Myocyte (in vitro differentiated cells): Measurements from ENCODE around the gene NF1. TPM values are rescaled to one million over a fixed set of nuclear protein-coding genes. Genes with fewer than 3 reads are reported as not detected.
"Not testable (repeated sequence)": the region's sequence is repeated elsewhere in the genome, so short reads cannot be mapped to it uniquely, and the experiment has no call there.

Source experiments
- DNase-seq: peaks from one replicate; pipeline ENCODE4 v3.0.0-alpha.2; 2012; ENCODE audit warnings: low read depth
- total RNA-seq: library from RNA; depleted of rRNA; stranded (reverse); fragments of >200 nt; gene quantifications from 2 replicates; pipeline ENCODE4 v1.2.3, GENCODE V29; 2014

Gene NF1
- total RNA-seq, 1 donor from 2014 or later = 31.8 TPM

- no peak for DNase-seq
Measured at GRCh38 chr17:31251105-31251969, 156.6 kb downstream of the NF1 start.

DNA sequence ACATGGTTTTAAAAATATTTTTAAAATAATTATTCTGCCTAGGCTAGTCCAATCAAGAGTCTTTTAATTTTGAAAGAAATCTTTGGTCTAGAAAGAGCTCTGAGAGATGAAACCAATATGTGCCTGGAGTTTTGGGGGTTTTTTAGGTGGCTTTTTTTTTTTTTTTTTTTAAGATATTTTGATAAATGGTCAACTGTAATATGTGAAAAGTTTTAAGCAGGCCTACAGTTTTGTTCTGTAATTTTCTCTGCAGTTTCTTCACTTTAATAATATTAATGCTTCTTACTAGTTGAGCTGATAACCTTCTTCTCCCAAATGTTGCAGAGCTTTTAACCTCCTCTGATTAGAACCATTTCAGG lies 157.2 kb downstream of the NF1 start:
- no peak for DNase-seq

DNA sequence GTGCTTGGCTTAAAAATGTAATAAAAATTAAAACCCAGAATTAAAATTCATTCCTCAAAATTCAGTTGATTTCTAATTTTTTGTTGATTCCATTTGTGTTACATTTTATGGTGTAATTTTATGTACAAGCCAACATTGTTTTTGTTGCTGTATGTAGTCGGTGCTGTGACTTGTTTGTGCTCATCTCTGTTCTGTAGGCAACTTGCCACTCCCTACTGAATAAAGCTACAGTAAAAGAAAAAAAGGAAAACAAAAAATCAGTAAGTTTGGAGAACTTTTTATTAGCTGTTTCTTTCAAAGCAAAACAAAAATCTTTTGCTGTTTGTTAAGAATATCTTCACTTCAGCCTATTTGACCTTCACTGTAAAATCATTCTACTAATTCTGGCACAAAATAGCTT lies 158.0 kb downstream of the NF1 start:
- no peak for DNase-seq

- DNase-seq = no peak
Measured at GRCh38 chr17:31254654-31255053, 159.9 kb downstream of the NF1 start.

GRCh38 chr17:31256936-31257335 lies 162.2 kb downstream of the NF1 start:
- no peak for DNase-seq

DNA sequence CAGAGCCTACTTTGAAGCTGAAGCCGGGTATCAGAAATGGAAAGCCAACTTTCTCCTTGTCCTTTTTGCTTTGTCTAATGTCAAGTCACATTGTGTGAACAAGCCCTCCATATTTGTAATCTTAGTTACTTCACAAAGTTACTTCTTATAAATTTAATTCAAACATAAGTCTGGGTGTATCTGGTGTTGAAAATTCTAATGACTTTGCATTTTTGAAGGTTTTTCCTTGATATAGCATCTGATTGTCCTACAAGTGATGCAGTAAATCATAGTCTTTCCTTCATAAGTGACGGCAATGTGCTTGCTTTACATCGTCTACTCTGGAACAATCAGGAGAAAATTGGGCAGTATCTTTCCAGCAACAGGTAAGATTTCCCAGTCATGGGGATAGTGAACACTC lies 165.4 kb downstream of the NF1 start:
- no peak for DNase-seq

DNA sequence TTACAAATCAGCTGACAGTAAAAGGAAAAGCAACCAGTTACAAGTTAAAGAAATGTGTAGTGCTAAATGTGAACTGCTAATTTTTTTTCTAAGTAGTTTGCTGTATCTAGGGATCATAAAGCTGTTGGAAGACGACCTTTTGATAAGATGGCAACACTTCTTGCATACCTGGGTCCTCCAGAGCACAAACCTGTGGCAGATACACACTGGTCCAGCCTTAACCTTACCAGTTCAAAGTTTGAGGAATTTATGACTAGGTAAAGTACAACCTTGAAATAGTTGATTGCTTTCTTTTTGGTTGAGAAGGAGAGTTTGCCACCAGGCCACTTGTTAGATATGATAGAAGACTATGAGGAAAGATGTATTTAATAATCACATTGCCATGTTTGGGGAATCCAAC lies 166.8 kb downstream of the NF1 start:
- DNase-seq = no peak

GRCh38 chr17:31262923-31263322 lies 168.1 kb downstream of the NF1 start:
- not testable (repeated sequence) for DNase-seq

DNA sequence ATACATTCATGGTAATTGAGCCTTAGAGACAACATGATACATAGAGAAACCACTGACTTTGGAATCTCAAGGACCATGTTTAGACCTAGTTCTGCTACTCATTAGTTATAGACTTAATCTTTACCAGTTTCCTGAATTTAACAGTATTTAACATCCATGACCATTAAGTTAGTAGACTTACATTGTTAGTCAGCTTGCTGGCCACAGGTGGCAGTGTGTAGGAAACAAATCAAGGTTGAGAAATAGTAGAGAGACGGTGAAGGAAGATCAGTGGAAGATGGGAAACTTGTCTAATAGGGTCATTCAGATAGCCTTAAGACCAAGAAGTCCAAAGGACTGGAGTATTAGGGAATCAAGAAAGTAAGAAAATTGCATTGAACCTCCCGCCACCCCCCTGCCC lies 171.3 kb downstream of the NF1 start:
- no peak for DNase-seq

GRCh38 chr17:31269036-31269577 lies 174.3 kb downstream of the NF1 start:
- no peak for DNase-seq

DNA sequence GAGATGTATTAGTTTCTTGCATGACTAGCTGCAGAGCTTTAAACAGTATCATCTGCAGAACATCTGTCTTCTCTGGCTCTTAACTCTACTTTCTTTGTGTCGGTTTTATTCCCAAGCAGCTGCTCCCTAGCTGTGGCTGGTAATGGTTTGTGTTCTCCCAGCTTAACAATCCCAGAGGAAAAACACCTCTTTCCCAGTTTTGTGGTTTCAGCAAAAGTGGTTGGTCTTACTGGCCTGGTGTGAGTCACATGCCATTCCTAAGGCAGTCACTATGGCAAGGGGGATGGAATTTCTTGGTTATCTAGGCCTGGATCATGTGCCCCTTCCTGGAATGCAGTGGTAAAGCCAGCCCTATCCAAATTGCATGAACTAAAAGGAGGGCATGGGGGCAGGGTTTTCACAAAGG lies 174.8 kb downstream of the NF1 start:
- DNase-seq = peak; percentile 100

DNA sequence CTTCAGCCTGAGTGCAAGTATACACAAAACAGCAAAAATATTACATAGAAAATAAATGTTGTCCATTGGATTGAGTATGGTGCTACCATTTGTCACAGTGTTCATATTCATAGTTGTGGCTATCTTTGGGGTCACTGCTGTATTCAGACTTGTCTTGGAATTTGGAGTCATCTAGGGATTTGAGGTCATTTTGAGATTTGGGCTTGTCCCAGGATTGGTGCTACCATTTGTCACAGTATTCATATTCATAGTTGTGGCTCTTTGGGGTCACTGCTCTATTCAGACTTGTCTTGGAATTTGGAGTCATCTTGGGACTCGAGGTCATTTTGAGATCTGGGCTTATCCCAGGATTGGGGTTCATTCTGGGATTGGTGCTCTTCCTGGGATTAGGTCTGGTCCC lies 177.5 kb downstream of the NF1 start:
- peak; percentile 82 for DNase-seq

- DNase-seq = no peak
Measured at GRCh38 chr17:31272803-31273202, 178.0 kb downstream of the NF1 start.

GRCh38 chr17:31273516-31273915 lies 178.7 kb downstream of the NF1 start:
- no peak for DNase-seq

- no peak for DNase-seq
Measured at GRCh38 chr17:31274252-31274651, 179.5 kb downstream of the NF1 start.

- DNase-seq = no peak
Measured at GRCh38 chr17:31275116-31275515, 180.3 kb downstream of the NF1 start.

GRCh38 chr17:31279401-31279800 lies 184.6 kb downstream of the NF1 start:
- no peak for DNase-seq

DNA sequence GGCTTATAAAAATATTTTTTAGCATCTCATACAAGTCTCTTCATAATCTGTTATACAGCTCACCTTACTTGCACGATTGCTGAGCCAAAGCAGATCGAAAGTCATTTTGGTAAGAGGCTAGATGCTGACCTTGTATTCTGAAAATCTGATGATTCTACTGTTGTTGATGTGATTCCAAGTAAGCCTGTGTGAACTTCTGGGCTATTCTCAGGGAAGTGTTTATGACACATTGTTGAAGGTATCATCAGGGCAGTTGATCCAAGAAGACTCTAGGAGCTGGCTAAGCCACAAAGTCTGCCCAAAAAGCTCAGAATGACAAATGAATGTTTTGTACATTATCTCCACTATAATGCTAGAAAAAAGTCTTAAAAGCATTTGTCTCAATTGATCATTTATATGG lies 186.3 kb downstream of the NF1 start:
- no peak for DNase-seq

- DNase-seq = no peak
Measured at GRCh38 chr17:31283841-31284240, 189.1 kb downstream of the NF1 start.

DNA sequence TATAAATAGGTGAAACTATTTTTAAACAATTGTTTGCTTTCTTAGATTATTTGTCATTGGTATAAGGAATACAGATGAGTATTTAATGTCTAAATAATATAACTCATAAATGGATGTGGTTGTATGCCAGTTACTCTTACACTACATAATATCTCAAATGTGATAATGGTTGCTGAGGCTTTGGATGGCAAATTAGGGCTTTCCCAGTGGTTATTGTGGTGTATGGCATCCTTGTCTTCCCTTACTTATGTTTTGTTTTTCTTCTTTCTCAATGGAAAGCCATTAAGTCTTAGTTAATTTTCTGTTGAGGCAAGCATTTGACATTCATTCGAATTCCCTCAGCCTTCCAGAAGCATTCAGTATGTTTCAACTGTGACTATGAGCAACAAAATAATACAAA lies 191.8 kb downstream of the NF1 start:
- no peak for DNase-seq

DNA sequence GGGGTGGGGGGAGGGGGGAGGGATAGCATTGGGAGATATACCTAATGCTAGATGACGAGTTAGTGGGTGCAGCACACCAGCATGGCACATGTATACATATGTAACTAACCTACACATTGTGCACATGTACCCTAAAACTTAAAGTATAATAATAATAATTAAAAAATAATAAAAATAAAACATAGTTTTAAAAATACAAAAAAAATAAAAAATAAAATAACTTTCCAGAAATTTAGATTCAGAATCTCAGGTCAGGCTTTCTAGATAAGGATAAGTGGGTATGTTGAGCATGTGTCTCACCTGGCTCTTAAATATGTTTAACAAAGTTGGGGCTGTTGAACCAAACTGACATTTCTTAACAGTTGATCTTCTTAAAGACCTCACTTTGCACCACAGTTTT lies 193.2 kb downstream of the NF1 start:
- not testable (repeated sequence) for DNase-seq

GRCh38 chr17:31289790-31290189 lies 195.0 kb downstream of the NF1 start:
- no peak for DNase-seq

GRCh38 chr17:31291820-31292219 lies 197.0 kb downstream of the NF1 start:
- no peak for DNase-seq
